ENCODE measurements around the gene FSTL4.

GRCh38 chr5:133613743-133614142 lies 1.4 kb upstream of the FSTL4 start:
- TF ChIP-seq MYNN (CRISPR knock-in tag; IDR thresholded peaks at IDR 0.05; ENCODE audit: low read depth) (no peak), ZNF530 (CRISPR knock-in tag; IDR thresholded peaks at IDR 0.05; ENCODE audit: low read depth) (no peak), ZNF577 (CRISPR knock-in tag; IDR thresholded peaks at IDR 0.05; ENCODE audit: borderline replicate concordance, low read depth) (no peak), ATF1 (CRISPR knock-in tag; IDR thresholded peaks at IDR 0.05) (no peak), ZSCAN31 (CRISPR knock-in tag; IDR thresholded peaks at IDR 0.05; ENCODE audit: low read depth) (no peak), SMC3 (IDR thresholded peaks at IDR 0.05; ENCODE audit: low read length) (no peak), BRCA1 (CRISPR knock-in tag; IDR thresholded peaks at IDR 0.05) (no peak), SMAD1 (CRISPR knock-in tag; IDR thresholded peaks at IDR 0.05; ENCODE audit: borderline replicate concordance, low read depth) (no peak), ZNF543 (CRISPR knock-in tag; IDR thresholded peaks at IDR 0.05) (no peak), KLF9 (CRISPR knock-in tag; IDR thresholded peaks at IDR 0.05; ENCODE audit: low read depth) (no peak), ETV6 (CRISPR knock-in tag; conservative IDR thresholded peaks at IDR 0.05) (no peak), ZNF280D (CRISPR knock-in tag; IDR thresholded peaks at IDR 0.05) (no peak)

All from HepG2 (cell line).